GM18519 (cell line): ENCODE measurements around the gene SLC2A6.

Experiments
- ATAC-seq: cut with Tn5 transposase; IDR thresholded peaks from one replicate; pipeline ENCODE4 v1.9.1; 2021; ENCODE audit warnings: mild to moderate bottlenecking, moderate library complexity; ENCODE audit not compliant: unreplicated experiment, low FRiP score

The SLC2A6 gene

GRCh38 chr9:133499132-133499891 is 20.4 kb upstream of the SLC2A6 start:
- ATAC-seq: no peak

- ATAC-seq: no peak
Measured at GRCh38 chr9:133496861-133497842, 18.3 kb upstream of the SLC2A6 start.

GRCh38 chr9:133495327-133496293 is 16.7 kb upstream of the SLC2A6 start:
- no peak for ATAC-seq

- no peak for ATAC-seq
Measured at GRCh38 chr9:133494636-133495326, 15.9 kb upstream of the SLC2A6 start.

- ATAC-seq: no peak
Measured at GRCh38 chr9:133493845-133494540, 15.1 kb upstream of the SLC2A6 start.

- ATAC-seq: no peak
Measured at GRCh38 chr9:133493428-133493827, 14.5 kb upstream of the SLC2A6 start.

- ATAC-seq: no peak
Measured at GRCh38 chr9:133492061-133493021, 13.4 kb upstream of the SLC2A6 start.

- ATAC-seq: no peak
Measured at GRCh38 chr9:133491656-133491925, 12.7 kb upstream of the SLC2A6 start.

- ATAC-seq: no peak
Measured at GRCh38 chr9:133490865-133491655, 12.2 kb upstream of the SLC2A6 start.

- no peak for ATAC-seq
Measured at GRCh38 chr9:133490201-133490681, 11.3 kb upstream of the SLC2A6 start.

- ATAC-seq: no peak
Measured at GRCh38 chr9:133489253-133490190, 10.6 kb upstream of the SLC2A6 start.

GRCh38 chr9:133488686-133489252 is 9.9 kb upstream of the SLC2A6 start:
- ATAC-seq: no peak

- ATAC-seq: no peak
Measured at GRCh38 chr9:133487331-133487725, 8.4 kb upstream of the SLC2A6 start.

GRCh38 chr9:133485531-133486260 is 6.8 kb upstream of the SLC2A6 start:
- ATAC-seq: no peak
